Astrocyte of the spinal cord (primary cell): ENCODE measurements around the gene IL10RB.

Experiments used
- DNase-seq: peaks from one replicate; pipeline ENCODE4 v3.0.0; 2011; ENCODE audit warnings: low read depth, low spot score
- H3K4me3 ChIP-seq: 2 replicates; pipeline ENCODE4 v1.5.1; 2011; ENCODE audit warnings: low read depth, mild to moderate bottlenecking, low read length, moderate library complexity
- in situ Hi-C: cut with HindIII; loops from 2 replicates; pipeline ENCODE4 v1.10.0; 2017; ENCODE audit warnings: low sequenced_read_pairs
- TF ChIP-seq, protein P1 (sequence below): IDR thresholded peaks from 2 replicates; pipeline ENCODE4 v1.5.1; 2012; ENCODE audit warnings: low read depth, mild to moderate bottlenecking, low read length, inconsistent platforms

Gene IL10RB

DNA sequence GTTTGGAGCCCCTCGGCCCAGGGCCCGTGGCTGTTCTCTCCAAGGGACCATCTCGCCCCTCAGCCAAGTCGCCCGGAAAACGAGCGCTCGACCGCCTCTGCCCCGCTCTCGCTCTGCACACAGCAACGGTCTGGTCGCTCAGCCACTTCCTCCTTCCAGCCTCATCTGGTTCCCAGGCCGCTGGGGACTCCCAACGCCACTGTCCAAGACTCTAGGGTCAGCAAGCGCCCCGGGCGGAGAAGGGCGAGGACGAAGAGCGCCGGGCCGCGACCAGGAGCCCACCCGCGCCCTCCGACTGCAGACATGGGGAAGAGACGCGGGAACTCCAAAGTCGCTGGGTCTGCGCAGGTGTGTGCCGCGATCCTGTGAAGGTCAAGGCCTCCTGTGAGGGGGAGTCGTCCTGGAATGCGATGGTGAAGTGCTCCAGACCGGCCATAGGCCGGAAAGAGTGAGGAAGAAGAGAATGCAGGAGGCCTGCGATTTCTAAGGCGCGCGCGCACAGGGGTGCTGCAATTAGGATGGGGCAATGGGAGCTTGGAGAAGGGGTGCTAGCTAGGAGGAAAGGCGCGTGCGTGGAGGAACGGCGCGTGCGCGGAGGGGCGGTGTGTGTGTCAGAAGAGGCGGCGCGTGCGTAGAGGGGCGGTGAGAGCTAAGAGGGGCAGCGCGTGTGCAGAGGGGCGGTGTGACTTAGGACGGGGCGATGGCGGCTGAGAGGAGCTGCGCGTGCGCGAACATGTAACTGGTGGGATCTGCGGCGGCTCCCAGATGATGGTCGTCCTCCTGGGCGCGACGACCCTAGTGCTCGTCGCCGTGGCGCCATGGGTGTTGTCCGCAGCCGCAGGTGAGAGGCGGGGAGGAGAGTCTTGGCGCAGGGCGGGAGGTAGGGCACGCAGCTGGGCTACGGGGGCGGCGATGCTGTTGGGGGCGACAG is 58.4 kb downstream of the IL10RB start, which contains the start of gene IFNAR1:
TSS of gene IFNAR1 (plus strand) at position 680 of the 931 bp plus-strand sequence. CDS start at position 766, 86 bp downstream.
- DNase-seq, result peak; percentile 98
- H3K4me3 ChIP-seq, result peak within 1 kb of the TSS; percentile 97
- in situ Hi-C loops, result no loop called here
- TF ChIP-seq, protein P1, sequence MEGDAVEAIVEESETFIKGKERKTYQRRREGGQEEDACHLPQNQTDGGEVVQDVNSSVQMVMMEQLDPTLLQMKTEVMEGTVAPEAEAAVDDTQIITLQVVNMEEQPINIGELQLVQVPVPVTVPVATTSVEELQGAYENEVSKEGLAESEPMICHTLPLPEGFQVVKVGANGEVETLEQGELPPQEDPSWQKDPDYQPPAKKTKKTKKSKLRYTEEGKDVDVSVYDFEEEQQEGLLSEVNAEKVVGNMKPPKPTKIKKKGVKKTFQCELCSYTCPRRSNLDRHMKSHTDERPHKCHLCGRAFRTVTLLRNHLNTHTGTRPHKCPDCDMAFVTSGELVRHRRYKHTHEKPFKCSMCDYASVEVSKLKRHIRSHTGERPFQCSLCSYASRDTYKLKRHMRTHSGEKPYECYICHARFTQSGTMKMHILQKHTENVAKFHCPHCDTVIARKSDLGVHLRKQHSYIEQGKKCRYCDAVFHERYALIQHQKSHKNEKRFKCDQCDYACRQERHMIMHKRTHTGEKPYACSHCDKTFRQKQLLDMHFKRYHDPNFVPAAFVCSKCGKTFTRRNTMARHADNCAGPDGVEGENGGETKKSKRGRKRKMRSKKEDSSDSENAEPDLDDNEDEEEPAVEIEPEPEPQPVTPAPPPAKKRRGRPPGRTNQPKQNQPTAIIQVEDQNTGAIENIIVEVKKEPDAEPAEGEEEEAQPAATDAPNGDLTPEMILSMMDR, result no peak

DNA sequence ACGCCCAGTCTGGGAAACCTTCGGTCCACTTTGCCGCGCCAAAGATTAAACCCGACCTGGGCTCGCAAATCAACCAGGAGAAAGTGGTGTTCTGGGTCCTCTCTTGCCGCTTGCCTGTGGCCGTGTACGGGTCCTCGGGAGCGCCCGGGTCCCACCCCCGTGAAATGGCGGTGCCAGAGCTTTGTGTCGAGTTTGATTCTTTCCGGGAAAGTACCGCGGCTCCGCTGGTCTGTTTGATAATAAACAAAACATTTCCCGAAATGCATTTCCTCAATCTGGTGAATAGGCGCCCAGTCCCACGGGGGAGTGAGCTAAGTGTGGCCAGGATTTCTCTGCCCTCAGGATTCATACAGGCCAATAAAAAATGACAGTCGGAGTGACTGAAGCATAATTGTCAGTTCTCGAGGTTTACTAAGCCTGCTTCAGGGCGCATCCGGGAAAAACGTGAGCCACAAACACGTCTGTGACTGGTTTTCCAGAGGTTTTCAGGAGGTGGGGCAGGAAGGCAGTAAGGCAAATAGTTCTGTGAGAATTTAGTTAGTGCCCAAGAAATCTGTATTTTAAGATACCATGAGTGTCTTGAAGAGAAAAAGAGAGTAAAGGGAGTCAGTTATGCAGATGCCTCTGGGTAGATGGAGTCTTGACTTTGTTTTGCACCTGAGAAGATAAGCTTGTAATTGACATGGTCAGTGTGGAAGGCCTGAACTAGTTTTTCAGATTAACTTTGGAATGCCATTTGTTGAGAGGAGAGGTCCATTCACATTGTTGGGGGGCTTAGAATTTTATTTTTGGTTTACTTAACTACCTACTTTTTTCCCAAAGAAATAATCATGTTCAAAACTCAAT is 59.3 kb downstream of the IL10RB start:
- H3K4me3 ChIP-seq, result peak overlapping the region; percentile 97
- DNase-seq, result peak; percentile 67
- in situ Hi-C loops, result no loop called here
- TF ChIP-seq, protein P1, result no peak

DNA sequence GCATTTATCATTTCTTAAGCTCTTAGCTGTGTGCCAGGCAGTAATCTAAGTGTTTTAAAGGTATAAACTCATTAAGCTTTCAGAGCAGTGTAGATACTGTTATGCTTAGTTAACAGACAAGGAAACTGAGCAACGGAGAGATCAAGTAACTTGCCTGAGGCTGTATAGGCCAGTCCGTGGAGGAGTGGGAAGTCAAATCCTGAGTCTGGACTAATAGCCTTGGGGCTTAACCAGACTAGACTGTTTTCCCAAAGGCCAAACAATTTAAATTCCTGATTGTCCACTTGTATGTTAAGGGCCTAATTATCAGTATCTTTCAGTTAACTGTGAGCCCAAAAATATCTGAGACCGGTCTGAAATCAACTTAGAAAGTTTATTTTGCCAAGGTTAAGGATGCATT is 61.2 kb downstream of the IL10RB start:
- no peak for DNase-seq
- TF ChIP-seq, protein P1, result no peak
- in situ Hi-C loops, result no loop called here
- H3K4me3 ChIP-seq, result no peak overlapping the region

- H3K4me3 ChIP-seq, result no peak overlapping the region
- DNase-seq, result no peak
- in situ Hi-C loops, result no loop called here
- TF ChIP-seq, protein P1, result no peak
Measured at GRCh38 chr21:33327792-33328433, 61.7 kb downstream of the IL10RB start.

DNA sequence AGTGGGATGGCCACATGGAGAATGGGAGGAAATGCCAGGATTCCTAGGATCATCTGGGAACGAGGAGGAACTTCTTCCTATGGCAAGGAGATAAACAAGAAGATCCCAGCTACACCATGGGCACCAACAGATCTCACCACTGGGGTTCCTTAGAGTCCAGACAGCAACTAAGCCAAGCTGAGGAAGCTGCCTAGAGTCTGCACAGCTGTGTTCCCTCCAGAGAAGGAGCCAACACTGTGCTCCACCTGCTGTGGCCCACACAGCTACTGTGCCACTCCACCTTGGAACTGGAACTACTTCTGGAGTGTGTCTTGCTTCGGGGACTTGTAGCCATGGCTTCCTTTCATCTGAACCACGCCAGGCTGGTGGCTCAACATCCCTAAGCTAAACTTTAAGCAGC is 64.6 kb downstream of the IL10RB start:
- TF ChIP-seq, protein P1, result no peak
- H3K4me3 ChIP-seq, result no peak overlapping the region
- in situ Hi-C loops, result no loop called here
- no peak for DNase-seq

DNA sequence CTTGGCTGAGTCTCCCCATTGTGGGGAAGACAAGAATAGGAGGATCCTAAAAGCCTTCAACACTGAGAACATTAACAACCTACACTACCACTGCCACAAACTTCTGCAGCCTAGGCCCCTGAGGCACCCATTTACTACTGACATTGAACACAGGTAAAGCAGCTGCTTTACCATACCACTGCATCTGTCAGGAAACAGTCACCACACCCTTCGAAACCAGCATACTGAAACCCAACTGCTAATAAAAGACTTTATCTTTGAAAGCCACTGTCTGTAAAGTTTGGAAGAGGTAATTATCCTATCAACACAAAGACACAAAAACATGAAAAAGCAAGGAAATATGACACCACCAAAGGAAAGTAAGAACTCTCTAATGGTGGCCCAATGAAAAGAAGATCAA is 66.0 kb downstream of the IL10RB start:
- no peak for DNase-seq
- no peak overlapping the region for H3K4me3 ChIP-seq
- in situ Hi-C loops, result no loop called here
- TF ChIP-seq, protein P1, result no peak
